Measurements from ENCODE around the gene TAGLN3.

The TAGLN3 gene

GRCh38 chr3:112056451-112056929 lies 57.8 kb downstream of the TAGLN3 start:
- no peak for DNase-seq

GRCh38 chr3:112059497-112059896 lies 60.8 kb downstream of the TAGLN3 start:
- no peak for DNase-seq

- no peak for DNase-seq
These were observed 62.4 kb downstream of the TAGLN3 start for GRCh38 chr3:112061152-112061551.
